MCF 10A (cell line): ENCODE measurements around the gene INPP1. TPM values are rescaled to one million over a fixed set of nuclear protein-coding genes. Genes with fewer than 3 reads are reported as not detected.
"Not testable (repeated sequence)": the region's sequence is repeated elsewhere in the genome, so short reads cannot be mapped to it uniquely, and the experiment has no call there.

Experiments used
- BruUV-seq: library from RNA; stranded (reverse); fragments of 400-500 nt; replicated peaks from 2 replicates; lab custom pipeline; 2021; lab: Mats Ljungman, UMichigan
- CTCF ChIA-PET: fragments of 300-600 bp; sonication (Branson Sonifier 250); formaldehyde crosslinking; extraction: SDS; loops from one replicate; lab custom pipeline; 2021; ENCODE audit warnings: antibody characterized with exemption, inconsistent platforms; lab: Yijun Ruan, JAX
- POLR2A ChIA-PET: fragments of 300-600, 350-650 bp; sonication (Branson Sonifier 250); formaldehyde crosslinking; extraction: SDS; loops from one replicate; lab custom pipeline; 2020; ENCODE audit warnings: antibody characterized with exemption, inconsistent platforms; lab: Yijun Ruan, JAX
- DNase-seq: peaks from one replicate; pipeline ENCODE4 v3.0.0-alpha.2; 2018; ENCODE audit not compliant: unreplicated experiment
- H3K27ac Mint-ChIP-seq: one replicate; pipeline ENCODE4 v1.8.0; 2022; ENCODE audit warnings: mild to moderate bottlenecking, low read depth, mixed read lengths; ENCODE audit not compliant: unreplicated experiment
- H3K27me3 Mint-ChIP-seq: one replicate; pipeline ENCODE4 v1.8.0; 2022; ENCODE audit warnings: mixed read lengths; ENCODE audit not compliant: insufficient read depth, unreplicated experiment
- H3K36me3 Mint-ChIP-seq: one replicate; pipeline ENCODE4 v1.8.0; 2022; ENCODE audit warnings: mild to moderate bottlenecking, moderate library complexity, mixed read lengths; ENCODE audit not compliant: insufficient read depth, unreplicated experiment
- H3K4me1 Mint-ChIP-seq: one replicate; pipeline ENCODE4 v1.8.0; 2022; ENCODE audit warnings: mixed read lengths; ENCODE audit not compliant: insufficient read depth, unreplicated experiment
- H3K4me3 Mint-ChIP-seq: one replicate; pipeline ENCODE4 v1.8.0; 2022; ENCODE audit warnings: mild to moderate bottlenecking, moderate library complexity, mixed read lengths; ENCODE audit not compliant: unreplicated experiment
- H3K9me3 Mint-ChIP-seq: one replicate; pipeline ENCODE4 v1.8.0; 2022; ENCODE audit warnings: mixed read lengths; ENCODE audit not compliant: unreplicated experiment
- CTCF ChIP-seq: fragments of 200-600 bp; IDR thresholded peaks from one replicate; pipeline ENCODE4 v1.8.0; 2022; ENCODE audit warnings: antibody characterized with exemption, mild to moderate bottlenecking; ENCODE audit not compliant: unreplicated experiment
- intact Hi-C: fragments of 100-400 bp; cut with micrococcal nuclease; formaldehyde crosslinking; loops from 2 replicates; pipeline ENCODE4 v1.14.1; 2022
- total RNA-seq: library from RNA; stranded (reverse); gene quantifications from 2 replicates; pipeline ENCODE4 v1.2.3, GENCODE V29; 2022

INPP1 gene
- total RNA-seq, 1 experiment from 2014 or later, result 29.2 TPM

GRCh38 chr2:190355968-190356644 is 12.7 kb downstream of the INPP1 start:
- TF ChIP-seq CTCF, result no peak
- BruUV-seq, result no TSS peak
- Mint-ChIP-seq H3K9me3 (no peaks in the 10 kb centered on the region), H3K36me3 (peaks cover 7% of the 10 kb centered on the region), H3K4me1 (peaks cover 26% of the 10 kb centered on the region), H3K27ac (peak overlapping the region; percentile 44), H3K4me3 (no peak overlapping the region), H3K27me3 (no peaks in the 10 kb centered on the region)
- ChIA-PET CTCF (interaction anchor here (0.6 to 5.2 kb wide), 2 partner anchors 12 to 591 kb away, joined by 3 to 34 read pairs; partner anchors contain the start of gene INPP1), POLR2A (interaction anchor here (0.6 to 4.2 kb wide), 3 partner anchors 12 to 248 kb away, joined by 3 to 54 read pairs (median 20); partner anchors contain the start of genes HIBCH and INPP1)
- intact Hi-C loops, result no loop called here
- DNase-seq, result peak; percentile 39

GRCh38 chr2:190357600-190357999 is 14.2 kb downstream of the INPP1 start:
- H3K4me3 Mint-ChIP-seq, result no peak overlapping the region
- no TSS peak for BruUV-seq
- H3K4me1 Mint-ChIP-seq, result peaks cover 26% of the 10 kb centered on the region
- no peak overlapping the region for H3K27ac Mint-ChIP-seq
- H3K9me3 Mint-ChIP-seq, result no peaks in the 10 kb centered on the region
- no peaks in the 10 kb centered on the region for H3K27me3 Mint-ChIP-seq
- DNase-seq, result no peak
- peaks cover 7% of the 10 kb centered on the region for H3K36me3 Mint-ChIP-seq
- no peak for TF ChIP-seq CTCF
- intact Hi-C loops, result no loop called here
- POLR2A ChIA-PET, result interaction anchor here (1.0 to 4.9 kb wide), 2 partner anchors 9 to 12 kb away, joined by 3 to 45 read pairs; partner anchors contain the start of gene INPP1
- CTCF ChIA-PET, result interaction anchor here (5.2 kb wide), 1 partner anchor 13 kb away, joined by 34 read pairs; the partner anchor contains the start of gene INPP1

- H3K36me3 Mint-ChIP-seq, intact Hi-C loops, H3K9me3 Mint-ChIP-seq, BruUV-seq, H3K27me3 Mint-ChIP-seq, H3K4me3 Mint-ChIP-seq: not testable (repeated sequence)
- DNase-seq, result peak; percentile 63
- Mint-ChIP-seq H3K4me1 (peaks cover 26% of the 10 kb centered on the region), H3K27ac (peak overlapping the region; percentile 31)
- POLR2A ChIA-PET, result interaction anchor here (0.5 to 4.9 kb wide), 7 partner anchors 9 to 522 kb away, joined by 3 to 45 read pairs (median 3); partner anchors contain the start of genes GLS, HIBCH and INPP1
- CTCF ChIA-PET, result interaction anchor here (0.6 to 4.9 kb wide), 7 partner anchors 10 to 480 kb away, joined by 3 to 28 read pairs (median 4); no protein-coding TSS in a partner anchor
Measured at GRCh38 chr2:190358655-190359448, 15.5 kb downstream of the INPP1 start.

GRCh38 chr2:190360561-190360960 is 17.2 kb downstream of the INPP1 start:
- intact Hi-C loops, result no loop called here
- H3K4me3 Mint-ChIP-seq, result no peak overlapping the region
- no TSS peak for BruUV-seq
- TF ChIP-seq CTCF, result no peak
- no peak for DNase-seq
- no peaks in the 10 kb centered on the region for H3K9me3 Mint-ChIP-seq
- CTCF ChIA-PET, result interaction anchor here (0.6 to 4.9 kb wide), 7 partner anchors 10 to 1127 kb away, joined by 3 to 28 read pairs (median 5); partner anchors contain the start of gene HIBCH
- no peak overlapping the region for H3K27ac Mint-ChIP-seq
- POLR2A ChIA-PET, result interaction anchor here (0.5 to 4.9 kb wide), 7 partner anchors 10 to 735 kb away, joined by 3 to 45 read pairs (median 4); partner anchors contain the start of genes HIBCH and INPP1
- no peaks in the 10 kb centered on the region for H3K27me3 Mint-ChIP-seq
- H3K36me3 Mint-ChIP-seq, result peaks cover 13% of the 10 kb centered on the region
- peaks cover 20% of the 10 kb centered on the region for H3K4me1 Mint-ChIP-seq
